PC-9 (cell line): Measurements from ENCODE around the gene MCM3. TPM values are rescaled to one million over a fixed set of nuclear protein-coding genes. Genes with fewer than 3 reads are reported as not detected.

ENCODE experiments used
- BruUV-seq: library from RNA; stranded (reverse); fragments of 400-500 nt; replicated peaks from 2 replicates; lab custom pipeline; 2021; lab: Mats Ljungman, UMichigan
- CTCF ChIA-PET: fragments of 300-600 bp; sonication (Branson Sonifier 250); formaldehyde crosslinking; loops from one replicate; lab custom pipeline; 2022; ENCODE audit warnings: antibody characterized with exemption; lab: Charles Lee
- POLR2A ChIA-PET: fragments of 300-600 bp; sonication (Branson Sonifier 250); formaldehyde crosslinking; loops from one replicate; lab custom pipeline; 2022; ENCODE audit warnings: antibody characterized with exemption; ENCODE audit not compliant: unreplicated experiment; lab: Charles Lee
- DNase-seq, 2 experiments: peaks; one replicate each; pipeline versions ENCODE4 v3.0.0 to v3.0.0-alpha.2; 2015 to 2022; ENCODE audit warnings: mixed read lengths in 1 of 2
- H2AFZ ChIP-seq: fragments of 200-600 bp; sonication (generic); 2 replicates; pipeline ENCODE4 v1.8.1; 2017; ENCODE audit warnings: antibody characterized with exemption
- H3F3A ChIP-seq: fragments of 200-600 bp; sonication (generic); 2 replicates; pipeline ENCODE4 v1.8.1; 2017; ENCODE audit warnings: antibody characterized with exemption, mild to moderate bottlenecking, low read depth; ENCODE audit not compliant: insufficient read depth
- H3K27ac ChIP-seq: fragments of 200-600 bp; sonication (generic); 2 replicates; pipeline ENCODE4 v1.6.1; 2016; ENCODE audit warnings: mixed run types
- H3K27me3 ChIP-seq: fragments of 200-600 bp; sonication (generic); 2 replicates; pipeline ENCODE4 v1.6.1; 2016; ENCODE audit warnings: low read depth, mixed run types; ENCODE audit not compliant: insufficient read depth
- H3K36me3 ChIP-seq: fragments of 200-600 bp; sonication (generic); 2 replicates; pipeline ENCODE4 v1.6.1; 2016; ENCODE audit warnings: low read depth, mixed run types
- H3K4me1 ChIP-seq: fragments of 200-600 bp; sonication (generic); replicated peaks from 2 replicates; pipeline ENCODE4 v1.6.1; 2016; ENCODE audit warnings: mixed run types; ENCODE audit not compliant: insufficient read depth
- H3K4me2 ChIP-seq: fragments of 200-600 bp; sonication (generic); 2 replicates; pipeline ENCODE4 v1.6.1; 2017; ENCODE audit warnings: mixed run types
- H3K4me3 ChIP-seq: fragments of 200-600 bp; sonication (generic); 2 replicates; pipeline ENCODE4 v1.6.1; 2016; ENCODE audit warnings: mixed run types
- H3K79me2 ChIP-seq: fragments of 200-600 bp; sonication (generic); 2 replicates; pipeline ENCODE4 v1.6.1; 2017; ENCODE audit warnings: low read depth, mixed run types
- H3K9me2 ChIP-seq: fragments of 200-600 bp; sonication (generic); 2 replicates; pipeline ENCODE4 v1.8.1; 2017; ENCODE audit warnings: mild to moderate bottlenecking; ENCODE audit not compliant: insufficient read depth
- H3K9me3 ChIP-seq: fragments of 200-600 bp; sonication (generic); 2 replicates; pipeline ENCODE4 v1.8.1; 2016; ENCODE audit warnings: low read depth; ENCODE audit not compliant: insufficient read depth
- H4K20me1 ChIP-seq: fragments of 200-600 bp; sonication (generic); 2 replicates; pipeline ENCODE4 v1.8.1; 2017; ENCODE audit not compliant: insufficient read depth
- EZH2 ChIP-seq: fragments of 200-600 bp; sonication (generic); IDR thresholded peaks from 2 replicates; pipeline ENCODE4 v1.8.0; 2017; ENCODE audit warnings: antibody characterized with exemption, low read depth
- intact Hi-C: fragments of 100-400 bp; cut with micrococcal nuclease; formaldehyde crosslinking; loops from one replicate; pipeline ENCODE4 v1.10.0; 2022; ENCODE audit not compliant: unreplicated experiment
- total RNA-seq: library from RNA; stranded (reverse); gene quantifications from 2 replicates; pipeline ENCODE4 v1.2.3, GENCODE V29; 2021
- TF ChIP-seq, protein P1 (sequence below): fragments of 200-600 bp; sonication (generic); conservative IDR thresholded peaks from 2 replicates; pipeline ENCODE4 v1.6.1; 2017; ENCODE audit warnings: mixed run types, antibody characterized with exemption, mild to moderate bottlenecking, moderate library complexity

MCM3 gene
- total RNA-seq, 1 experiment from 2014 or later = 111 TPM

DNA sequence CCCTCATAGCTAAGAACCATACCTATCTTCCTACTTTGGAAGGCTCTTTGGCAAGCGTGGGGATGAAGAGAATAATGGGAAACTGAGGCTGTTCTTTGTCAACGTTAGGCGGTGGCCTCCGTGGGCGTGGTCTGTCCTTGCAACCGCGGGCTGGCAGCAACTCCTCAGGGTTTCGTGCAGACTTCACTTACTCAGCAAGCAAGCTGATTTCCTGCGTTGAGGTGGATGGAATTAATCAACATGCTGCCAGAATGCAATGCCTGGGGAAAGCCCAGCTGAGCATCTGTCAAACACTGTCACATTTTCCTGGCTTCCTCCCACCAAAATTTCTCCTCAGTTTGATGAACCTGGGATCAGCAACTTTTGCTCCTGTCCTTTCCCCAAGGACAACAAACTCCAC is 31.0 kb downstream of the MCM3 start:
- POLR2A ChIA-PET = no interaction called here
- no peak for DNase-seq

DNA sequence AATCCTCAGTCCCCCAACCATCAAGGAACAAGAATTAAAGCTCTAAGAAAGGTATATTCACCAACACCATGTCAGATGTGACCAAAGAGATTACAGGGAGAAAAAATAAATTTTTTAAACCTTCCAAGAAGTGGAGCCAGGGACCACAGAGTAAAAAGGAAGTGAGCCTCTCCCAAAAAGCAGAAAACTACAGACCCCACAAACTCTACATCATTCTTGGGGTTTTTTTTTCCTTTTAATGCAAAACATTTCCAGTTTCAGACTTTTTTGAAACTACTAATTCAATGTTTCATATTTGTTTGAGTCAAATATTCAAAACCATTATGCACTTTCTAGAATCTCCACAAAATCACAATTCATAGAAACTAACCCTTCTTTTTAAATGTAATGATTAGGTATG is 33.4 kb downstream of the MCM3 start:
- no peak overlapping the region for H3K27ac ChIP-seq
- no peaks in the 10 kb centered on the region for H3K36me3 ChIP-seq
- no peaks in the 10 kb centered on the region for H4K20me1 ChIP-seq
- H3K79me2 ChIP-seq = no peaks in the 10 kb centered on the region
- H3K9me2 ChIP-seq = no peaks in the 10 kb centered on the region
- H3K4me3 ChIP-seq = no peak overlapping the region
- TF ChIP-seq EZH2 = no peak
- TF ChIP-seq, protein P1, sequence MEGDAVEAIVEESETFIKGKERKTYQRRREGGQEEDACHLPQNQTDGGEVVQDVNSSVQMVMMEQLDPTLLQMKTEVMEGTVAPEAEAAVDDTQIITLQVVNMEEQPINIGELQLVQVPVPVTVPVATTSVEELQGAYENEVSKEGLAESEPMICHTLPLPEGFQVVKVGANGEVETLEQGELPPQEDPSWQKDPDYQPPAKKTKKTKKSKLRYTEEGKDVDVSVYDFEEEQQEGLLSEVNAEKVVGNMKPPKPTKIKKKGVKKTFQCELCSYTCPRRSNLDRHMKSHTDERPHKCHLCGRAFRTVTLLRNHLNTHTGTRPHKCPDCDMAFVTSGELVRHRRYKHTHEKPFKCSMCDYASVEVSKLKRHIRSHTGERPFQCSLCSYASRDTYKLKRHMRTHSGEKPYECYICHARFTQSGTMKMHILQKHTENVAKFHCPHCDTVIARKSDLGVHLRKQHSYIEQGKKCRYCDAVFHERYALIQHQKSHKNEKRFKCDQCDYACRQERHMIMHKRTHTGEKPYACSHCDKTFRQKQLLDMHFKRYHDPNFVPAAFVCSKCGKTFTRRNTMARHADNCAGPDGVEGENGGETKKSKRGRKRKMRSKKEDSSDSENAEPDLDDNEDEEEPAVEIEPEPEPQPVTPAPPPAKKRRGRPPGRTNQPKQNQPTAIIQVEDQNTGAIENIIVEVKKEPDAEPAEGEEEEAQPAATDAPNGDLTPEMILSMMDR = no peak
- DNase-seq = peak in 1 of 2 experiments; percentile 3
- no peaks in the 10 kb centered on the region for H3K4me1 ChIP-seq
- H3F3A ChIP-seq = no peaks in the 10 kb centered on the region
- no peaks in the 10 kb centered on the region for H3K9me3 ChIP-seq
- CTCF ChIA-PET = no interaction called here
- no peak overlapping the region for H3K4me2 ChIP-seq
- H3K27me3 ChIP-seq = peaks cover 83% of the 10 kb centered on the region
- POLR2A ChIA-PET = no interaction called here
- BruUV-seq = no TSS peak
- intact Hi-C loops = no loop called here
- no peak overlapping the region for H2AFZ ChIP-seq

More for the DNA sequence above, 31.0 kb downstream of the MCM3 start:
- H3K27me3 ChIP-seq = peaks cover 60% of the 10 kb centered on the region
- H3K79me2 ChIP-seq = no peaks in the 10 kb centered on the region
- H3K27ac ChIP-seq = no peak overlapping the region
- H3K4me3 ChIP-seq = no peak overlapping the region
- TF ChIP-seq, protein P1 = no peak
- TF ChIP-seq EZH2 = no peak
- no peaks in the 10 kb centered on the region for H3K4me1 ChIP-seq
- H4K20me1 ChIP-seq = no peaks in the 10 kb centered on the region
- no peak overlapping the region for H2AFZ ChIP-seq
- intact Hi-C loops = no loop called here
- H3K9me2 ChIP-seq = no peaks in the 10 kb centered on the region
- CTCF ChIA-PET = no interaction called here
- H3K36me3 ChIP-seq = no peaks in the 10 kb centered on the region
- H3K4me2 ChIP-seq = no peak overlapping the region
- H3F3A ChIP-seq = no peaks in the 10 kb centered on the region
- no peaks in the 10 kb centered on the region for H3K9me3 ChIP-seq
- BruUV-seq = no TSS peak

DNA sequence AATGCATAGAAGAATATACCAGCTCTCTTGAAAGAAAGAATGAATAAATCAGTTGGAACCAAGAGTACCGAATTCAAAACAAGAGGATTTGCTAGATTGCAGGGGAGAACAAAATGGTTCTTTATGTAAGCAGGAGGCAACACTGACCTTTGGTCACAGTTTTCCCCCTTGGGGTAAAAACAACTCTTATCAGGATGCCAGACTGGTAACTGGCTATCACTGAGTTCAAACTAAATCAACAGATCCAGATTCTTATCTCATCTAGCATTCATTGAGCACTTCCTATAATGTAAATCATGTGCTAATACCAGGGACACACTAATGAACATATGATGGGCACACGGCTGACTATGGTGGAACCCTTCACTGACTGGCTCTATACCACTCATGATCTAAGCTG is 35.5 kb downstream of the MCM3 start:
- Histone ChIP-seq H3K4me1 (no peaks in the 10 kb centered on the region), H3K79me2 (no peaks in the 10 kb centered on the region), H3K9me2 (no peaks in the 10 kb centered on the region), H3F3A (no peaks in the 10 kb centered on the region), H4K20me1 (no peaks in the 10 kb centered on the region), H3K36me3 (no peaks in the 10 kb centered on the region), H2AFZ (no peak overlapping the region), H3K4me3 (no peak overlapping the region), H3K4me2 (no peak overlapping the region), H3K27ac (no peak overlapping the region), H3K27me3 (peaks cover 94% of the 10 kb centered on the region), H3K9me3 (0 out of 2 replicates have a peak, but pooled peaks cover 2% of the 10 kb centered on the region)
- TF ChIP-seq, protein P1 = no peak
- TF ChIP-seq EZH2 = no peak
- ChIA-PET POLR2A (no interaction called here), CTCF (interaction anchor here (0.5 to 0.7 kb wide), 2 partner anchors 61 to 145 kb away, joined by 3 to 6 read pairs; no protein-coding TSS in a partner anchor)
- no TSS peak for BruUV-seq
- intact Hi-C loops = no loop called here
- no peak for DNase-seq
